ENCODE results near the gene ZBTB18.

ZBTB18 gene

GRCh38 chr1:244062156-244062725 is 11.2 kb downstream of the ZBTB18 start:
- no peak for TF ChIP-seq CTCF (conservative IDR thresholded peaks at IDR 0.05; ENCODE audit: low read depth, low read length)
- DNase-seq (ENCODE audit: low read depth) = no peak
- H3K4me3 ChIP-seq (ENCODE audit: low read depth, low read length) = no peak overlapping the region

GRCh38 chr1:244063498-244063897 is 12.4 kb downstream of the ZBTB18 start:
- DNase-seq (ENCODE audit: low read depth) = peak; percentile 18
- H3K4me3 ChIP-seq (ENCODE audit: low read depth, low read length) = no peak overlapping the region
- no peak for TF ChIP-seq CTCF (conservative IDR thresholded peaks at IDR 0.05; ENCODE audit: low read depth, low read length)

GRCh38 chr1:244064621-244065020 is 13.5 kb downstream of the ZBTB18 start:
- H3K4me3 ChIP-seq (ENCODE audit: low read depth, low read length) = no peak overlapping the region
- no peak for TF ChIP-seq CTCF (conservative IDR thresholded peaks at IDR 0.05; ENCODE audit: low read depth, low read length)
- no peak for DNase-seq (ENCODE audit: low read depth)

- TF ChIP-seq CTCF (conservative IDR thresholded peaks at IDR 0.05; ENCODE audit: low read depth, low read length) = no peak
- no peak overlapping the region for H3K4me3 ChIP-seq (ENCODE audit: low read depth, low read length)
- DNase-seq (ENCODE audit: low read depth) = no peak
Measured at GRCh38 chr1:244065063-244065793, 14.1 kb downstream of the ZBTB18 start.

GRCh38 chr1:244065960-244066388 is 14.9 kb downstream of the ZBTB18 start:
- peak; percentile 74 for DNase-seq (ENCODE audit: low read depth)

GRCh38 chr1:244066954-244067716 is 16.1 kb downstream of the ZBTB18 start:
- TF ChIP-seq CTCF (conservative IDR thresholded peaks at IDR 0.05; ENCODE audit: low read depth, low read length) = no peak
- H3K4me3 ChIP-seq (ENCODE audit: low read depth, low read length) = no peak overlapping the region
- no peak for DNase-seq (ENCODE audit: low read depth)

More at GRCh38 chr1:244065960-244066388, 14.9 kb downstream of the ZBTB18 start:
- TF ChIP-seq CTCF (conservative IDR thresholded peaks at IDR 0.05; ENCODE audit: low read depth, low read length) = no peak
- H3K4me3 ChIP-seq (ENCODE audit: low read depth, low read length) = no peak overlapping the region

All from choroid plexus epithelial cell (primary cell).